Measurements from ENCODE around the gene MS4A5. TPM values are rescaled to one million over a fixed set of nuclear protein-coding genes. Genes with fewer than 3 reads are reported as not detected.

MS4A5 gene
- total RNA-seq, 2 donors from 2014 or later, result not detected

- H3K4me3 ChIP-seq, result no peak overlapping the region
These were observed 53.0 kb downstream of the MS4A5 start for GRCh38 chr11:60482361-60482760.

GRCh38 chr11:60485987-60486386, 56.6 kb downstream of the MS4A5 start:
- TF ChIP-seq CTCF (IDR thresholded peaks at IDR 0.05), result no peak
- H3K4me1 ChIP-seq, result no peaks in the 10 kb centered on the region
- H3K36me3 ChIP-seq, result no peaks in the 10 kb centered on the region
- no peak for DNase-seq (ENCODE audit: low spot score)
- no peaks in the 10 kb centered on the region for H3K9me3 ChIP-seq
- no peaks in the 10 kb centered on the region for H3K27me3 ChIP-seq
- H3K4me3 ChIP-seq, result no peak overlapping the region
- no peak overlapping the region for H3K27ac ChIP-seq

More at GRCh38 chr11:60482361-60482760, 53.0 kb downstream of the MS4A5 start:
- no peak for TF ChIP-seq CTCF (IDR thresholded peaks at IDR 0.05)
- no peak for DNase-seq (ENCODE audit: low spot score)
- Histone ChIP-seq H3K9me3 (no peaks in the 10 kb centered on the region), H3K4me1 (no peaks in the 10 kb centered on the region), H3K27ac (no peak overlapping the region), H3K36me3 (no peaks in the 10 kb centered on the region), H3K27me3 (no peaks in the 10 kb centered on the region)

- H3K36me3 ChIP-seq, result no peaks in the 10 kb centered on the region
- H3K27me3 ChIP-seq, result no peaks in the 10 kb centered on the region
- no peaks in the 10 kb centered on the region for H3K4me1 ChIP-seq
- TF ChIP-seq CTCF (IDR thresholded peaks at IDR 0.05), result no peak
- no peak for DNase-seq (ENCODE audit: low spot score)
- H3K4me3 ChIP-seq, result no peak within 1 kb of the TSS
- no peaks in the 10 kb centered on the region for H3K9me3 ChIP-seq
- no peak within 1 kb of the TSS for H3K27ac ChIP-seq
These were observed 63.2 kb downstream of the MS4A5 start, which contains the start of gene MS4A12 for GRCh38 chr11:60492488-60493009. Gene MS4A12 (plus strand): TSS chr11:60492778. CDS start chr11:60497319, 4,541 bp downstream.

GRCh38 chr11:60493454-60493853, 64.1 kb downstream of the MS4A5 start:
- Histone ChIP-seq H3K36me3 (no peaks in the 10 kb centered on the region), H3K27me3 (no peaks in the 10 kb centered on the region), H3K4me1 (no peaks in the 10 kb centered on the region), H3K27ac (no peak overlapping the region), H3K9me3 (no peaks in the 10 kb centered on the region), H3K4me3 (no peak overlapping the region)
- no peak for DNase-seq (ENCODE audit: low spot score)
- TF ChIP-seq CTCF (IDR thresholded peaks at IDR 0.05), result no peak

Other genes starting within 250 kb of the MS4A5 start
- 10 to 100 TPM; 15.6 to 40.8 TPM for gene MS4A6A, start 246.5 kb upstream of the MS4A5 start, total RNA-seq
- under 1 TPM; 0.59 to 0.71 TPM for gene MS4A4E, start 186.4 kb upstream of the MS4A5 start, total RNA-seq
- gene MS4A4A, start 148.9 kb upstream of the MS4A5 start, total RNA-seq, result 10 to 100 TPM in 1 of 2 donors, 1 to 10 TPM in 1; 7.8 to 11.6 TPM
- not detected for gene MS4A6E, start 102.3 kb upstream of the MS4A5 start, total RNA-seq
- 10 to 100 TPM; 16.0 to 27.7 TPM for gene MS4A7, start 51.0 kb upstream of the MS4A5 start, total RNA-seq
- under 1 TPM; 0.48 to 0.94 TPM for gene MS4A14, start 33.1 kb upstream of the MS4A5 start, total RNA-seq
- not detected for gene MS4A1, start 26.3 kb downstream of the MS4A5 start, total RNA-seq
- gene MS4A12, start 63.2 kb downstream of the MS4A5 start, total RNA-seq, result not detected
- not detected for gene MS4A13, start 85.8 kb downstream of the MS4A5 start, total RNA-seq